ENCODE data around the gene SLC38A9.

DNA sequence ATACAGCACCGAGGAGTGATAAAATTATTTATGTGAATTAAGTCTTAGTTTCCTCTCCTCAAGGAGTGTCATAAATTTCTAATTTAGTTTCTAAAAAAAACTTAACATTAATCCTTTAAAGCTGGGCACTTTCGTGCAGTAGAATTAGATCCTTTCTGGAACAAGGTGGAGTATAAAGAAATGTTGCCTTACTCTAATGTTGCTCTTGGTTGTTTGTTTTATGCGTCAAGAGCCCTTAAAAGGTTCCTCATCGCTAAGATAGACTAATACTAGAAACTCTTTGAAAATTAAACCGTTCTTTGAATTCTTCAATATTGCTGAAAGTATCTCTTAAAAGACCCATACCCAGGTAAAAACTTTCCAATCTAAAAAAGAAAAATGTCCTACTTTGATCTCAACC, 93.8 kb downstream of the SLC38A9 start:
- no peak for TF ChIP-seq EZH2 (IDR thresholded peaks at IDR 0.05; ENCODE audit: insufficient read depth, poor library complexity, severe bottlenecking)
- TF ChIP-seq EZH2phosphoT487 (IDR thresholded peaks at IDR 0.05; ENCODE audit: insufficient read depth, low read depth) = no peak

Measured in GM23248 (cell line).